T-cell (primary cell): ENCODE measurements around the gene HELZ. TPM values are rescaled to one million over a fixed set of nuclear protein-coding genes. Genes with fewer than 3 reads are reported as not detected.

Experiments
- ATAC-seq, 4 experiments: fragments of 200-7000 bp in 3 of 4; fragments of 150-1000 bp in 1 of 4; cut with Tn5 transposase; replicated peaks in 1 of 4; 1 replicate in 3 of 4; 2 replicates in 1 of 4; pipeline ENCODE4 v1.10.0; 2021; ENCODE audit warnings: moderate library complexity in 3 of 4, mild to moderate bottlenecking in 2 of 4, moderate number of reproducible peaks in 1 of 4
- CTCF ChIA-PET, 2 donors: fragments of 300-600 bp; sonication (Branson Sonifier 250); formaldehyde crosslinking; loops; one replicate each; lab custom pipeline; 2022; ENCODE audit warnings: antibody characterized with exemption in 2 of 2; lab: Charles Lee
- POLR2A ChIA-PET, 2 donors: fragments of 300-600 bp; sonication (Branson Sonifier 250); formaldehyde crosslinking; loops; one replicate each; lab custom pipeline; 2022; ENCODE audit warnings: antibody characterized with exemption in 2 of 2; lab: Charles Lee
- DNase-seq, 35 experiments: peaks; one replicate each; pipeline versions ENCODE4 v3.0.0 to v3.0.0-alpha.2; 2013 to 2023
- H3K27ac ChIP-seq: one replicate; pipeline ENCODE4 v1.5.1; 2013; ENCODE audit warnings: low read length
- H3K27me3 ChIP-seq, 2 experiments: replicated peaks in 1 of 2; 1 replicate in 1 of 2; 2 replicates in 1 of 2; pipeline versions ENCODE4 v1.6.1 to v1.7.0; 2013; ENCODE audit warnings: low read length in 1 of 2, mixed read lengths in 1 of 2; ENCODE audit not compliant: control insufficient read depth in 2 of 2, insufficient read depth in 2 of 2; ENCODE audit errors: extremely low read depth in 1 of 2
- H3K36me3 ChIP-seq, 2 donors: 1 replicate in 1 of 2; 2 replicates in 1 of 2; pipeline versions ENCODE4 v1.6.1 to v1.7.0; 2013; ENCODE audit warnings: low read length in 1 of 2; ENCODE audit not compliant: control insufficient read depth in 2 of 2, insufficient read depth in 1 of 2; ENCODE audit errors: extremely low read depth in 1 of 2
- H3K4me1 ChIP-seq, 2 experiments: 1 replicate in 1 of 2; 2 replicates in 1 of 2; pipeline versions ENCODE4 v1.6.1 to v1.7.0; 2013; ENCODE audit warnings: low read length in 2 of 2, mixed read lengths in 1 of 2; ENCODE audit not compliant: insufficient read depth in 2 of 2, control insufficient read depth in 1 of 2; ENCODE audit errors: extremely low read depth in 1 of 2
- H3K4me3 ChIP-seq, 2 donors: 1 replicate in 1 of 2; 2 replicates in 1 of 2; pipeline versions ENCODE4 v1.5.1 to v1.7.0; 2013; ENCODE audit warnings: mild to moderate bottlenecking in 2 of 2, low read length in 1 of 2, moderate library complexity in 1 of 2; ENCODE audit not compliant: control insufficient read depth in 1 of 2; ENCODE audit errors: extremely low read depth in 1 of 2
- H3K9me3 ChIP-seq: 2 replicates; pipeline ENCODE4 v1.7.0; 2013
- H3K27ac Mint-ChIP-seq, 2 donors: one replicate each; pipeline ENCODE4 v1.8.0; 2020 to 2021; ENCODE audit warnings: mild to moderate bottlenecking in 2 of 2, mixed read lengths in 2 of 2
- H3K27me3 Mint-ChIP-seq, 2 donors: one replicate each; pipeline ENCODE4 v1.8.0; 2021 to 2022; ENCODE audit warnings: mixed read lengths in 2 of 2
- H3K36me3 Mint-ChIP-seq: one replicate; pipeline ENCODE4 v1.8.0; 2021; ENCODE audit warnings: mixed read lengths
- H3K4me1 Mint-ChIP-seq, 3 donors: one replicate each; pipeline ENCODE4 v1.8.0; 2020 to 2022; ENCODE audit warnings: mixed read lengths in 3 of 3, mild to moderate bottlenecking in 1 of 3
- H3K4me3 Mint-ChIP-seq, 3 donors: one replicate each; pipeline ENCODE4 v1.8.0; 2020 to 2022; ENCODE audit warnings: mild to moderate bottlenecking in 3 of 3, mixed read lengths in 3 of 3, moderate library complexity in 3 of 3
- H3K9me3 Mint-ChIP-seq, 3 donors: one replicate each; pipeline ENCODE4 v1.8.0; 2020 to 2022; ENCODE audit warnings: mixed read lengths in 3 of 3
- whole genome bisulfite sequencing: methylation state at CpG from one replicate; pipeline ENCODE4 v1.1.5; 2013; ENCODE audit warnings: missing lambda C conversion rate; ENCODE audit not compliant: insufficient coverage; 5-methylcytosine and 5-hydroxymethylcytosine counted together
- total RNA-seq, 35 experiments: library from RNA in 6 of 35; stranded (reverse) in 6 of 35; fragments of 120-200 nt in 1 of 35; gene quantifications; one replicate each; pipeline versions ENCODE4 v1.2.1 to v1.2.4 and lab custom pipeline; 2013 to 2026

The HELZ gene
- total RNA-seq, 5 donors from 2014 or later (not counting 1 experiment from before 2014, with no cell fraction given), result 76.0 to 115 (median 91.6) TPM

GRCh38 chr17:67225316-67225715, 19.7 kb downstream of the HELZ start:
- CTCF ChIA-PET, result interaction anchor here in 1 of 2 donors (0.6 kb wide), 1 partner anchor 20 kb away, joined by 3 read pairs; the partner anchor contains the start of gene HELZ
- Histone ChIP-seq H3K27ac (no peak overlapping the region), H3K4me3 (no peak overlapping the region), H3K4me1 (peaks cover 0 to 22% of the 10 kb centered on the region in 2 experiments), H3K9me3 (no peaks in the 10 kb centered on the region), H3K27me3 (no peaks in the 10 kb centered on the region), H3K36me3 (peaks cover 0 to 7% of the 10 kb centered on the region in 2 donors)
- Mint-ChIP-seq H3K36me3 (peaks cover 41% of the 10 kb centered on the region), H3K27ac (no peak overlapping the region), H3K4me1 (peaks cover 64 to 74% (median 67%) of the 10 kb centered on the region in 3 donors), H3K9me3 (no peaks in the 10 kb centered on the region), H3K4me3 (no peak overlapping the region), H3K27me3 (no peaks in the 10 kb centered on the region)
- POLR2A ChIA-PET, result no interaction called here
- no peak for DNase-seq
- ATAC-seq, result no peak
- 100% methylated on average over 2 of the region's 4 CpGs for WGBS

- H3K4me1 Mint-ChIP-seq, result peaks cover 69 to 79% (median 72%) of the 10 kb centered on the region in 3 donors
- Histone ChIP-seq H3K27me3 (no peaks in the 10 kb centered on the region), H3K27ac (no peak overlapping the region), H3K36me3 (peaks cover 0 to 6% of the 10 kb centered on the region in 2 donors), H3K9me3 (no peaks in the 10 kb centered on the region), H3K4me3 (no peak overlapping the region), H3K4me1 (peaks cover 0 to 26% of the 10 kb centered on the region in 2 experiments)
- peaks cover 41% of the 10 kb centered on the region for H3K36me3 Mint-ChIP-seq
- H3K27ac Mint-ChIP-seq, result no peak overlapping the region
- H3K27me3 Mint-ChIP-seq, result no peaks in the 10 kb centered on the region
- ChIA-PET CTCF (interaction anchor here in 1 of 2 donors (0.6 kb wide), 1 partner anchor 20 kb away, joined by 3 read pairs; the partner anchor contains the start of gene HELZ), POLR2A (no interaction called here)
- DNase-seq, result no peak
- 99% methylated on average over 9 of the region's 9 CpGs for WGBS
- H3K4me3 Mint-ChIP-seq, result no peak overlapping the region
- no peak for ATAC-seq
- no peaks in the 10 kb centered on the region for H3K9me3 Mint-ChIP-seq
These were observed 20.3 kb downstream of the HELZ start for GRCh38 chr17:67224736-67225135.

GRCh38 chr17:67223924-67224323, 21.1 kb downstream of the HELZ start:
- ChIA-PET CTCF (interaction anchor here (0.6 to 3.9 kb wide), 3 partner anchors 16 to 151 kb away, joined by 3 to 12 read pairs (median 3); no protein-coding TSS in a partner anchor), POLR2A (no interaction called here)
- no peak overlapping the region for H3K4me3 ChIP-seq
- H3K9me3 ChIP-seq, result no peaks in the 10 kb centered on the region
- H3K36me3 ChIP-seq, result peaks cover 0 to 2% of the 10 kb centered on the region in 2 donors
- 88% methylated on average over 4 of the region's 6 CpGs for WGBS
- H3K27ac ChIP-seq, result no peak overlapping the region
- H3K4me1 ChIP-seq, result peaks cover 0 to 24% of the 10 kb centered on the region in 2 experiments
- H3K9me3 Mint-ChIP-seq, result no peaks in the 10 kb centered on the region
- H3K27me3 Mint-ChIP-seq, result no peaks in the 10 kb centered on the region
- ATAC-seq, result peak in 2 of 4 experiments; percentile 26 to 69
- peaks cover 62 to 79% (median 71%) of the 10 kb centered on the region in 3 donors for H3K4me1 Mint-ChIP-seq
- no peak overlapping the region for H3K27ac Mint-ChIP-seq
- H3K36me3 Mint-ChIP-seq, result peaks cover 35% of the 10 kb centered on the region
- peak in 1 of 35 experiments; percentile 20 for DNase-seq
- no peak overlapping the region for H3K4me3 Mint-ChIP-seq
- no peaks in the 10 kb centered on the region for H3K27me3 ChIP-seq

GRCh38 chr17:67221062-67221998, 23.7 kb downstream of the HELZ start:
- no peaks in the 10 kb centered on the region for H3K9me3 ChIP-seq
- H3K27me3 ChIP-seq, result no peaks in the 10 kb centered on the region
- H3K27ac Mint-ChIP-seq, result peak overlapping the region in 1 of 2 donors; percentile 11
- CTCF ChIA-PET, result interaction anchor here (0.5 to 3.9 kb wide), 21 partner anchors 9 to 815 kb away, joined by 3 to 49 read pairs (median 6); no protein-coding TSS in a partner anchor
- peaks cover 49 to 64% (median 55%) of the 10 kb centered on the region in 3 donors for H3K4me1 Mint-ChIP-seq
- no peak overlapping the region for H3K4me3 ChIP-seq
- POLR2A ChIA-PET, result interaction anchor here (0.6 to 1.1 kb wide), 5 partner anchors 9 to 544 kb away, joined by 3 to 6 read pairs (median 6); no protein-coding TSS in a partner anchor
- H3K36me3 ChIP-seq, result peaks cover 9 to 26% of the 10 kb centered on the region in 2 donors
- H3K4me1 ChIP-seq, result peaks cover 0 to 21% of the 10 kb centered on the region in 2 experiments
- no peaks in the 10 kb centered on the region for H3K27me3 Mint-ChIP-seq
- DNase-seq, result peak in 21 of 35 experiments; percentile 9 to 74 (median 34)
- H3K27ac ChIP-seq, result no peak overlapping the region
- no peaks in the 10 kb centered on the region for H3K9me3 Mint-ChIP-seq
- no peak overlapping the region for H3K4me3 Mint-ChIP-seq
- ATAC-seq, result peak in 2 of 4 experiments; percentile 45 to 82
- peaks cover 32% of the 10 kb centered on the region for H3K36me3 Mint-ChIP-seq
- WGBS, result 58% methylated on average over 2 of the region's 5 CpGs

- H3K36me3 Mint-ChIP-seq, result peaks cover 25% of the 10 kb centered on the region
- Histone ChIP-seq H3K4me1 (peaks cover 0 to 14% of the 10 kb centered on the region in 2 experiments), H3K27me3 (no peaks in the 10 kb centered on the region), H3K4me3 (no peak overlapping the region), H3K36me3 (peaks cover 9 to 38% of the 10 kb centered on the region in 2 donors), H3K27ac (no peak overlapping the region), H3K9me3 (no peaks in the 10 kb centered on the region)
- H3K4me3 Mint-ChIP-seq, result no peak overlapping the region
- 100% methylated on average over 3 of the region's 4 CpGs for WGBS
- H3K27me3 Mint-ChIP-seq, result no peaks in the 10 kb centered on the region
- H3K4me1 Mint-ChIP-seq, result peaks cover 33 to 44% (median 38%) of the 10 kb centered on the region in 3 donors
- no peaks in the 10 kb centered on the region for H3K9me3 Mint-ChIP-seq
- DNase-seq, result no peak
- CTCF ChIA-PET, result interaction anchor here in 1 of 2 donors (3.6 kb wide), 1 partner anchor 74 kb away, joined by 49 read pairs; no protein-coding TSS in a partner anchor
- ATAC-seq, result no peak
- POLR2A ChIA-PET, result no interaction called here
- H3K27ac Mint-ChIP-seq, result no peak overlapping the region
These were observed 26.5 kb downstream of the HELZ start for GRCh38 chr17:67218385-67218950.

- no peak for DNase-seq
- 98% methylated on average over 4 of the region's 4 CpGs for WGBS
- Histone ChIP-seq H3K4me1 (peaks cover 0 to 14% of the 10 kb centered on the region in 2 experiments), H3K27me3 (no peaks in the 10 kb centered on the region), H3K27ac (no peak overlapping the region), H3K9me3 (no peaks in the 10 kb centered on the region), H3K4me3 (no peak overlapping the region), H3K36me3 (peaks cover 9 to 40% of the 10 kb centered on the region in 2 donors)
- CTCF ChIA-PET, result no interaction called here
- Mint-ChIP-seq H3K27ac (no peak overlapping the region), H3K36me3 (peaks cover 26% of the 10 kb centered on the region), H3K4me1 (peaks cover 31 to 37% (median 35%) of the 10 kb centered on the region in 3 donors), H3K27me3 (no peaks in the 10 kb centered on the region), H3K4me3 (no peak overlapping the region), H3K9me3 (no peaks in the 10 kb centered on the region)
- POLR2A ChIA-PET, result no interaction called here
- ATAC-seq, result no peak
These were observed 27.6 kb downstream of the HELZ start for GRCh38 chr17:67217446-67217845.
